Stomach (tissue), 4 donors: ENCODE measurements around the gene CHST14.

Source experiments
- EP300 ChIP-seq: sonication (generic); formaldehyde crosslinking; IDR thresholded peaks from one replicate; pipeline ENCODE4 v1.6.1; 2017; ENCODE audit warnings: antibody characterized with exemption
- POLR2A ChIP-seq, 4 donors: fragments of 450-650 bp; IDR thresholded peaks; one replicate each; pipeline ENCODE4 v1.6.1; 2016; ENCODE audit warnings: antibody characterized with exemption in 4 of 4, control low read depth in 2 of 4, mild to moderate bottlenecking in 1 of 4, moderate library complexity in 1 of 4
- POLR2AphosphoS5 ChIP-seq, 3 donors: sonication (generic); formaldehyde crosslinking; IDR thresholded peaks; one replicate each; pipeline ENCODE4 v1.6.1; 2016; ENCODE audit warnings: antibody characterized with exemption in 3 of 3
- TF ChIP-seq, protein P1 (sequence below), 7 experiments: fragments of 450-650 bp in 4 of 7; fragments of 200-600 bp in 3 of 7; sonication (generic) in 3 of 7; IDR thresholded peaks; one replicate each; pipeline ENCODE4 v1.5.1; 2016 to 2019; ENCODE audit warnings: antibody characterized with exemption in 7 of 7, control low read depth in 2 of 7, mild to moderate bottlenecking in 1 of 7

DNA sequence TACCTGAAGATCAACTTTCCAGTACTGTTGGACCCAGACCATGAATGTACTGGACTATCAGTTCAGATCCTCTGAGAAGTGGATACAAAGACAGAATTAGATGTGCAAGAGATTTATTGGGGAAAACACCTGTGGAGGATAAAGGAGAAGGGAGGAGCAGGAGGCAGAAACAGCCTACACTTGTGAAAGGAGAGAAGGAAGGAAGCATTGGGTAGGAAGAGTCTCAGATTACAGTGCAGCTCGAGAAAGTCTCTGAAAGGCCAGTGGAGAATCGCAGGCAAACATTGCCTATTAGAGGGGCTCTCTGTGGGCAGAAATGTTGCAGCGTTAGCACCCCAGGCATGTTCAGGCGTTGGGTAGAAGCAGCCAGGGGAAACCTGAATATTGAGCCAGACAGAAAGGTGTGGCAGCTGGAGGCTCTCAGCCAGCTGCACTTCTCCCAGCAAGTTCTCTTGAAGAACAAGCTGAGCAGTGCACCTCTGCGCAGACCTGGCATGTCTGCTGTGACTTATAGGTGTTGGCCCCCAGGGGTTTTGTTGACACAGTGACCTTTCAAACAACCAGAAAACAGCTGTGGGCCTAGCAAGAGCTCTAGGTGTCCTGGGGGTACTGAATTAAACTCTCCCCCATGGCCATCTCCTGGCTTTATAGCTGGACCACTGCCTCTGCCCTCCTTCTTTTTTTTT, 7.0 kb downstream of the CHST14 start:
- TF ChIP-seq POLR2AphosphoS5 (IDR thresholded peaks at IDR 0.05) (no peak), POLR2A (IDR thresholded peaks at IDR 0.05) (no peak), EP300 (no peak)
- TF ChIP-seq, protein P1, sequence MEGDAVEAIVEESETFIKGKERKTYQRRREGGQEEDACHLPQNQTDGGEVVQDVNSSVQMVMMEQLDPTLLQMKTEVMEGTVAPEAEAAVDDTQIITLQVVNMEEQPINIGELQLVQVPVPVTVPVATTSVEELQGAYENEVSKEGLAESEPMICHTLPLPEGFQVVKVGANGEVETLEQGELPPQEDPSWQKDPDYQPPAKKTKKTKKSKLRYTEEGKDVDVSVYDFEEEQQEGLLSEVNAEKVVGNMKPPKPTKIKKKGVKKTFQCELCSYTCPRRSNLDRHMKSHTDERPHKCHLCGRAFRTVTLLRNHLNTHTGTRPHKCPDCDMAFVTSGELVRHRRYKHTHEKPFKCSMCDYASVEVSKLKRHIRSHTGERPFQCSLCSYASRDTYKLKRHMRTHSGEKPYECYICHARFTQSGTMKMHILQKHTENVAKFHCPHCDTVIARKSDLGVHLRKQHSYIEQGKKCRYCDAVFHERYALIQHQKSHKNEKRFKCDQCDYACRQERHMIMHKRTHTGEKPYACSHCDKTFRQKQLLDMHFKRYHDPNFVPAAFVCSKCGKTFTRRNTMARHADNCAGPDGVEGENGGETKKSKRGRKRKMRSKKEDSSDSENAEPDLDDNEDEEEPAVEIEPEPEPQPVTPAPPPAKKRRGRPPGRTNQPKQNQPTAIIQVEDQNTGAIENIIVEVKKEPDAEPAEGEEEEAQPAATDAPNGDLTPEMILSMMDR (IDR thresholded peaks at IDR 0.05), result no peak
